GM21381 (cell line): ENCODE results near the gene TRDN.
"Not testable (repeated sequence)": the region's sequence is repeated elsewhere in the genome, so short reads cannot be mapped to it uniquely, and the experiment has no call there.

ENCODE experiments used
- ATAC-seq: cut with Tn5 transposase; IDR thresholded peaks from one replicate; pipeline ENCODE4 v1.9.1; 2021; ENCODE audit warnings: mild to moderate bottlenecking, moderate library complexity; ENCODE audit not compliant: unreplicated experiment

Gene TRDN

DNA sequence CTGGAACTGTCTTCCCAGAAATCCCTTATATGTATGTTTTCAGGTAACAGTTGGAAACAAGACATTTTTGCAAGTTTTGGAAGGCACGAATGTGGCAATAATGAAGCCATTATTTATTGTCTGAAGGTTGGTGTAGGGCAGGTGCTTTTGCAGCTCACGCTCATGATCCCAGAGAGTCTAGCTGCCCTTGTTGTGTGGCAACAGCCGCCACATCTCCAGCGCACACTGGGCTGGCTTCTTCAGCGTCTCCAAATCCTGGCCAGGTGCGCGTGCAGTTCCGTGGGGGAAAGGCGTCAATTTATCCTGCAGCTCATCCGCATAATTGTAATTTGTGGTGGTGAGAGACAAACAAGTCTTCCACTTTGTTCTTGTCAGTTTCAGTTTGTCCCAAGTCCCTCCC lies 71.2 kb downstream of the TRDN start:
- ATAC-seq: no peak

DNA sequence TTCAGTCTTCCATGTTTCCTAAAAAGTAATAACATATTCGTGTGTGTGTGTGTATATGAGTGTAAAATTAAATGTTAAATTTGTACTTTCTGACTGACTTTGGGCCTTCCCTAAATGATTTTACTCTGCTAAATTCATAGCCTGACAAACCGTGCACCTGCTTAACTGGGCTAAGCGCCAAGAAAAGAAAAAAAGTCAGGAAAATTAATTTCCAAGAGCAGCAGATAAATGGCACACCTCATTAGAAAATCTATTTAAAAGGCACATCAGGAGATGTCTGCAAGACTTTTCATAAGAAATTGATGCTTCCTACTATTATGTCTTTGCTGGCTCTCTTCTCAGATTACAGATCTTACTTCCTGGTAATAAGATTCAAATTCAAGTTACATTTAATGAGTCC lies 72.4 kb downstream of the TRDN start:
- no peak for ATAC-seq

DNA sequence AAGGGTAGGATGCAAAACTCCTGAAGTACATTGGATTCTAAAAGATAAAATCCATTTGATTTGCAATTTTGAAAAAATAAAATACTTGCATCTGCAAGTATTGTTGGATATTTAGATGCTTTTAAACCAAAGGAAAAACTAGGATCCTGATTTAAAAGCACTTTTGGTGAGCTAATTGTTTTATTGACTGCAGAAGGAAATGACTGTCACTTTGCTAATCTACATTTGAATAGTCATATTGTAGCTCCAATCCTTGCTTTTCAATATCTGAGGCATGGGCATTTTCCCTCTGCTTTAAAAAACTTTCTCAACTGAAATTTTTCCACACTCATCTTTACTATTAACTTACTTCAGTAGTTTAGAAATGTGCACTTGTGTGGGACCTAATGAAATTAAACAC lies 74.1 kb downstream of the TRDN start:
- ATAC-seq: no peak

DNA sequence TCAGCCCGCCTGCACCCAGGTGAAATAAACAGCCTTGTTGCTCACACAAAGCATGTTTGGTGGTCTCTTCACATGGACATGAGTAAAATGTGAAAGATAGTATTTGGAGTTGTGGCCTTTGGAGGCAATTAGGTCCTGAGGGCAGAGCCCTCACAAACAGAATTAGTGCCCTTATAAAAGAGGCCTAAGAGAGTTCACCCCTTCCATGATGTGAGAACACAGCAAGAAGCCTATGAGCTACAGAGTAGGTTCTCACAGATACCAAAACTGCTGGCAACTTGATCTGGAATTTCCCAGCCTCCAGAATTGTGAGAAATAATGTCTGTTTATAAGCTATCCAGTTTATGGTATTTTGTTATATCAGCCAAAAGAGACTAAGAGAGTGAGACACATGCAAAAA lies 74.5 kb downstream of the TRDN start:
- no peak for ATAC-seq

DNA sequence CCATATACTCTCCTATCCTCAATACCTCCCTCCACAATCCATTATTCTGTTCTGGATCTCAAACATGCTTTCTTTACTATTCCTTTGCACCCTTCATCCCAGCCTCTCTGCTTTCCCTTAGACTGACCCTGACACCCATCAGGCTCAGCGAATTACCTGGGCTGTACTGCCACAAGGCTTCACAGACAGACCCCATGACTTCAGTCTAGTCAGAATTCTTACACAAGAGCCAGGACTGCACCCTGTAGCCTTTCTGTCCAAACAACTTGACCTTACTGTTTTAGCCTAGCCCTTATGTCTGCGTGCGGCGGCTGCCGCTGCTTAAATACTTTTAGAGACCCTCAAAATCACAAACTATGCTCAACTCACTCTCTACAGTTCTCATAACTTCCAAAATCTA lies 76.9 kb downstream of the TRDN start:
- not testable (repeated sequence) for ATAC-seq

DNA sequence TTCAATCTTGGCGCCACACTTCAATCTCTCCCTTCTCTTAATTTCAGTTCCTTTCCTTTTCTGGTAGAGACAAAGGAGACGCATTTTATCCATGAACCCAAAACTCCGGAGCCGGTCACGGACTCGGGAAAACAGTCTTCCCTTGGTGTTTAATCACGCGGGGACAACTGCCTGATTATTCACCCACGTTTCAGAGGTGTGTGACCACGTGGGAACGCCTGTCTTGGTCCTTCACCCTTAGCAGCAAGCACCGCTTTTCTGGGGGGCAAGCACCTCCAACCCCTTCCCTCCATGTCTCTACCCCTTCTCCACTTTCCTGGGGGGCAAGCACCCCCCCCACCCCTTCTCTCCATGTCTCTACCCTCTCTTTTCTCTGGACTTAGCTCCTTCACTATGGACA lies 79.3 kb downstream of the TRDN start:
- not testable (repeated sequence) for ATAC-seq

DNA sequence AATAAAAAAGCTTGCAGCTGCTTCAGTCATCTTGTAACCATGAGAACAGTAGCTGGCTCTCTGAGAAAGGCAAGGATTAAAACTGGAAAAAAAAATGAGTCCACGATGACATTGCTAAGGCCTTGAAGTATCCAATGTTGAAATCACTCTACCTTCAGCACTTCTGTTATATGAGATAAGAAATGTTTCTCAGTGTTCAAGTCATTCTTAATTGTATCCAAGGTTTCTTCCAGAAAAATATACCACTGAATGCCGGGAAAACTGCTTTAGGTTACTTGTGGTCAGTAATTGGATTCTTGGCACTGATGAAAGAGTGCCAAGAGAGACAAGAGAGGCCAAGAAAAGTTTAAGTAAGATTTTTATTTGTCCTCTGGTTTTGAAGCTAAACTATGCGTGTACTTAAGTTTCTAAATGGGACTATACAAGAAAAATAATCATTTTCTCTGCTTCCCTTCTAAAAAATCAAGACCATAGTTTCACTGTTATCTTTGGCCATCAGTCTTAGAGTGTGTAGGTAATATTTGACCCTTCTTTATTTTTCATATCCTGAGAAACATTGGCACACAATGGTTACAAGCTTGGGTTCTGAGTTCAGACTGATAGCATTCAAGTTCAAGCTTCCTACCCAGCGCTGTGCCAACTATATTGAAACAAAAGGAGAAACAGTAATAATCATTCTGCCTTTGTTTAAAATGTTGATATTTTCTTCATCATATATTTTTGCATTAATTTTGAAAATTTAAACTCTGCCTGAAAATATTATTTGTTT lies 84.6 kb downstream of the TRDN start:
- no peak for ATAC-seq

DNA sequence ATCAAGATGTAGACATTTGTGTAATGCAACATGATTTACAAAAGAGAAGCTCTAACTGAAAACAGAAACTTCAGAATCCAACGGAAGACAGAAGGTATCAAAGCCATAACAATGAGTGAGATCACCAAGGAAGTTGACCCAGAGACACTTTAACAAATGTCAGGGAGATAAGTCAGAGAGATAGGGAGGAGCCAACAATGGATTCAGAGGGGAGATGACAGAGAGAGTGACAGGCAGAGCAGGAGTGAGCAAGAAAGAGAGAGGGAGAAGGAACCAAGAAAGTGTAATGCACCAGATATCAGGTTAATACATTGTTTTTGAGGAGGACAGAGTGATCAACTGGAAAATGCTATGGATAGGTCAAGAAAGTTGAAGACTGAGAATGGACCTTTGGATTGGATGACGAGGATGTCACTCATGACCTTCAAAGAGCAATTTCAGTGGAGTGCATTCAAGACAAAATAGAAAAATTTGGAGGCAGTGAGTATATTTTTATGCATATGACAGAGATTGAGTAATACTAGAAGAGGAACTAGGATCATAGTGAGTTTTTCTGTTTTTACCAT lies 86.6 kb downstream of the TRDN start:
- ATAC-seq: no peak

DNA sequence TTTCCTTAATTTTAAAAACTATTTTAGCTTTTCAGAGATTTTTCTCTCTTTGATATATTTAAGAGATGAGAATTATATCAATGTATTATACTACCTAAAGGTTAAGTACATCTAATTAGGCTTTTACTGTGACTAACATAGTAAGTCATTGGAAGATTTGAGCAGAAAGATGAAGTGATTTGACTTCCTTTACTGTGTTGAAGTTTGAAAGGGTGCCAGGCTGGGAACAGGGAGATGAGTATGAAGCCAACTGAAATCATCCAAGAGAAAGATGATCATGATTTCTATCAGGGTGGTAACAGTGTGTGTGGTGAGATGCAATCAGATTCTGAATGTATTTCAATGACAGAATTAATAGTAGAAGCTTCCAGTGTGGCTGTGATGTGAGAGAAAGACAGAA lies 87.3 kb downstream of the TRDN start:
- ATAC-seq: no peak

DNA sequence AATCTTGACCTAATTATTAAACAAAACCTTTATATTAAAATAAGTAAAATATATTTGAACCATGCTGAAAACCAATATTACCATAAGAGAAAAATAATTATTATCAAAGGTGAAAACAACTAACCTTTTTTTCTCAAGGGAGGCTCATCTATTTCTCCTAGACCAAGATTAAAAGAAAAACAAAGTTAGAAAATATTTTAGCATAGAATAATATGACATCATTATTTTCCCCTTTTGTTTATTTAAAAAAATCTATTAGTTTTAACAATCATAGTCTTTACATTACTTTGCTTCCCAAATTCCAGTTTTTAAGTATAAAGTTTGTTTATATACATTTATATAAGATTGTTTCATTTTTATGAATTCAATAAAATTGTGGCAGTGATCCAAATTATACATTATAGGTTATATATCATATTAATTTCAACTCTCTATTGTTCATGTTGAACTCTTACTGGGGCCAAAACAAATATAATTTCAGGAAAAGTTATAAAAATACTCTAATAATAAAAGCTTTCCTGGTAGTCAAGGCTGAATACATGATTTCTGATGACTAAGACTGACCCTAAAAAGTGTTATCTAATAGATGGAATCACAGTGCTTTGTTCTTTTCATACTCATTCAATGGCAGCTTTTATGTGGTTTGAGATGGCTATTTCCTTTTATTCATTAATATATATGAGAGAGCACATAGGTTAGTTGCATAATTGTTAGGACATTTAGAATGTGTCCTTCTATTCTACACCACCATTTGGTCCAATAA lies 89.4 kb downstream of the TRDN start:
- no peak for ATAC-seq

DNA sequence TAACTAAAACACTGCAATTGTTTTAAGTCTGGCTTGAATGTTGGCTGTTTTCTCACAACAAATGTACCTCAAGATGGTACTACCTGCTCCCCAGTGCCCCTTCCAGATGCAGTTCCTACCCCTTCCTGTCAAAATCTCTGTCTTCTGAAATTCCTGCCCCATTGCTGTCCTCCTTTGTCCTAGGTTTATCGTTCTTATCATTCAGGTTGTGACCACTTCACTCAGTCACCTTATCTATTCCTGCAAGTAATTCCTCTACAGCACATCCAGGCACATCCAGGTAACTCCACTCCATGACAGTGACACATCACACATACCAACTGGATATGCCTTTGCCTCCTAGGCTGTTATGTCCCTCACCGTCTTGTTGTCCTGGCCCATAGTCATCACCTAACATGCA lies 90.2 kb downstream of the TRDN start:
- no peak for ATAC-seq

DNA sequence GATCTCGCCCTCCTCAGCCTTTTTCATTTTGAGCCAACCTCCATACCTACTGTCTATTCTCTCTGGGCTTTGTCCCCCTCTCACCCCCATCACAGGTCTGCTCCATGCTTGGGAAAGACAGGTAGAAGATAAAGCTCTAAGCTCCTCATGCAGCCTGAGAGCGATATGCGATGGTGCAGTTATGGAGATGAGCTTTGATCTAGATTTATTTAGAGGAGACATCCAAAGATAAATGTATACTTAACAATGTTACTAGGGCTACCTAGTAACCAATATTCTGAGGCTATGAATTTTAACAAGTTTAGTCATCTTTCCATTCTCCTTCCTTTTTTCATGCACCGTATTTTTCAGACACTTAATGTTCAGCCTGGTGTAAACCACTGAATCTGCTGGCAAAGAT lies 95.3 kb downstream of the TRDN start:
- ATAC-seq: no peak

DNA sequence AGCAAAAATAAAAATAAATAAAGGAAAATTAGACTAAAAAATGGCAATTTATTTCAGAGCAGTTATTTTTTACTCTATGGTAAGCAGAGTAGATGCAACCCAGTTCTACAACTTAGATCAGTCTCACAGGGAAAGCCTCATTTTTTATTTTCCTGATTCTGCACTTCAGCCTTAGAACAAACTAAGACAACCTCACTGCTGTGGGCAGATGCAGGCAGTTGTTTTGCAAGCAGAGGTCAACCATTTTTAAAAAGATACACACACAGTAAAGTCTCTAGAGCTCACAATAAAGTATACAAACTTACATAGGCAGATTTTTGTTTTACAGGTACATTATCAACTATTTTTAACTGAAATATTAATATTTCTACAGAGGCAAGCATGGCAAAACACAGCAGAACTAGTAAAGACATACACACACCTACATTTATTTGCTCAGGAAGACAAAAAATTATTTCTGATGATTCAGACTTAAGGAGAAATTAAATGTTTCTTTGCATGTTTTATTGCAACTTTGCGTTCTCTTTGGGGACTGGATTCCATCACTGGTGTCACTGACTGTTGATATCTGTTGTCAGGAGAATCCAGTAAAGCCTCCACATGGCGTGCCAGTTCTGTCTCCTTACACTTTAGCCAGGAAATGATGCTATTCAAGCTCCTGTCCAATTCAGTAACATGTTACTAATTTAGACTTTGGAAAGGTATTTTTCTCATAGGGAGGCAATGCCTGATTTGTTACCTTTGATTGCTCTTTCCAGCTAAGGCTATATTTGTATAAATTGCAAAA lies 102.7 kb downstream of the TRDN start:
- ATAC-seq: no peak

DNA sequence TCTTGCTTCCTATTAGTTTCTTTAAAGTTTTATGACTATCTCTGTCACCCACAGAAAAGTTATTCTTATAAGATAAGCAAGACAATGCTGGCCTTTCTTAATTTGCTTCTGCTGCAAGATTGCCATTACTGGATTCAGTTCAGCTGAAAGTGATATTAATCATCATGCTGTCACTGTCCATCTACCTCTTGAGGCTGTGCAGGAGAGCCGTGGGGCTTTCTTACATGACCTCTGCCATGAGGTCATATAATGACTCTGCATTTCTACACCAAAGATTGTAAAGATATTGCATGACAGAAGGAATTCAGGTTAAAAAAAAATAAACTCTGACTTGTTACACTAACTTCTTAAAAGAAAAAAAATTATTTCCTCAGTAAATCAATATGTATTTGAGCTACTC lies 106.9 kb downstream of the TRDN start:
- no peak for ATAC-seq

DNA sequence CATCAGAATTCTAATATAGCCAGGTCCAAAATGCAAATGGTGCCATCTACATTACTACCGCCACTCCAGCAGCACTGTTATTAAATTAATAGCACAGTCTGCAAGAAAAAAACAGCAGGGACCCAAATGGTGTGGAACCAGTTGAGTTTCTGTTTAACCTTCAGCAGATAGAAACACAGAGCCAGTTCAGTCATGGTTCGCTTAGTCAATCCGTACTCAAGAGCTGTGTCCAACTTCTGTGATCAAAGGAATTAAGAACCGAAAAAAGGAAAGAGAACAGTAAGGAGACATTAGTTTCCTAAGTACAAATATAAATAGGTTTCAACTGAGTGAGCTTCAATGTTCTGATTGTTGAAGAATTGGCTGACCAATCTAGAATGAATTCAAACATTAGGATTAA lies 107.7 kb downstream of the TRDN start:
- no peak for ATAC-seq

DNA sequence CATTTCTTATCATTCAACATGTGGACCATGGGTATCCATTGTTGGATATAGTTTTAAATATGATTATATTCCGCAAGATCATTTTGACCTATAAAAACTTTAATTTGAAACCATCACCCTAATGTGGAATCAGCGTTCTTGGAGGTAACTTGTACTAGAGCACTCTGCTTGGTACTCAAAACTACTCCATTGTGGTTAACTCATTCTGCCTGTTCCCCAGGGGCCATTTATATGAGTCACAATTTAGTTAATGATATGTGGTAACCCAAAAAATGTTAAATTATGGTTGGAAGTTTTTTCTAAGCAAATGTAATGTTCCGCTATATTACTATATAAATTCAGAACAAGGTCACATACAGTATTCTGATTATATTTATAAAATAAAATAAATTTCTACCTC lies 109.3 kb downstream of the TRDN start:
- no peak for ATAC-seq

DNA sequence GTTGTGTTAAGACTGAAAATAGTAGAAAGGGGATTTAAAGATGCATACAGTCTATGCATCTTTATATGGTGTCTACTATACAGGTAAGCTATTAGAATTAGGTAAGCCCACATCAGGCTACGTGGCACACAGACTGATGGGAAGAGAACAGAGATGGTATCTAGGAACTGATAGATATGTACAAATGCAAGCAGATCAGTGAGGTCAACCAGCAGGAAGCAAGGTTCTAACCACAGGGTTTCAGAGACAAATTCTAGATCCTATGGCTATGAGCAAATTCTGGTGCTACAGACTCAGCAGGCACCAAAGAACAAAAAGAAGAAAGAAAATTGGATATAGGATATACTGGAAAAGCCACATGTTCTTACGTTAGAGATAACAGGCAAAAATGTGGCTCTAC lies 110.6 kb downstream of the TRDN start:
- ATAC-seq: no peak

DNA sequence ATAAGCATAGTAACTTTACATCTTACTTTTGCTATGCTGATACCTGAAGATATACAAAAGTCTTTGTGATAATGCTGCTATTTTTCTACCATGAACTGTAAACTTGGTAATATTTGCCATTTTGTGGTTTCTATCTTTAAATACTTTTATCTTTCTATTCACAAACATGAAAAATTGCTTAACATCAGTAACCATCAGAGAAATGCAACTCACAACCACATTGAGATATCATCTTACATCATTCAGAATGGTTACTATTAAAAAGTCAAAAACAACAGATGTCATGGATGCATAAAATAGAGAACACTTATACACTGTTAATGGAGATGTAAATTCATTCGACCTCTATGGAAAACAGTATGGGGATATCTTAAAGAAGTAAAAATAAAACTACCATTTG lies 112.0 kb downstream of the TRDN start:
- ATAC-seq: no peak

DNA sequence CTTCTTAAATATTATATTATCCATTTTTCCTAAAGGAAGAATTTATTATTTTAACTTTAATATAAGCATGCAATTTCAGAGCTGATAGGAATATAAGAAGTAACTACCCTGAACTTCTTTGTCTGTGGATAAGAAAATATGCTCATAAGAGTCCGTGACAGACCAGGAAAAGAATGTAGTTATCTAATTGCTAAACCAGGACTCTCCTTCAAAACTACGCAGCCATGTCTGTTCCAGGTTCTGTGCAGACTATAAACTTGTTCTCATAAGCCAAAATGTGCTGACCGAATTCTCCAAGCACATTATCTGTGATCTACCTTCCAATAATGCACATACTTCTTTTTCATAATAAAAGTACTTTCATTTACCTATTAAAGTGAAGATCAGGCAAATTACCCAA lies 116.5 kb downstream of the TRDN start:
- ATAC-seq: no peak

DNA sequence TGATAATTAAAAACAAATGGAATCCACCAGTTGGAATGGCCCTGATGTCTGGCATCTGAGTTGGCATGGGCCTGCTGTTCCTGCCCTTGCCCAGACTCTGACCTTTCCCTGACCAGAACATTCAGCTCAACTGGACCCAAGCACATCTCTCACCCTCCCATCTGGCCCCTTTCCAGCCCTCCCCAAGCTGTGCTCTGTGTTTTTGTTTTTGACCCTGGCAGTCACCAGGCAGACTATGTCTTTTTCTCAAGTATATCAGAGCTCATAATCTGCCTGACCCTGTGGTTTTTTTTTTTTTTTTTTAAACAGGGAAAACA lies 117.6 kb downstream of the TRDN start:
- ATAC-seq: no peak

DNA sequence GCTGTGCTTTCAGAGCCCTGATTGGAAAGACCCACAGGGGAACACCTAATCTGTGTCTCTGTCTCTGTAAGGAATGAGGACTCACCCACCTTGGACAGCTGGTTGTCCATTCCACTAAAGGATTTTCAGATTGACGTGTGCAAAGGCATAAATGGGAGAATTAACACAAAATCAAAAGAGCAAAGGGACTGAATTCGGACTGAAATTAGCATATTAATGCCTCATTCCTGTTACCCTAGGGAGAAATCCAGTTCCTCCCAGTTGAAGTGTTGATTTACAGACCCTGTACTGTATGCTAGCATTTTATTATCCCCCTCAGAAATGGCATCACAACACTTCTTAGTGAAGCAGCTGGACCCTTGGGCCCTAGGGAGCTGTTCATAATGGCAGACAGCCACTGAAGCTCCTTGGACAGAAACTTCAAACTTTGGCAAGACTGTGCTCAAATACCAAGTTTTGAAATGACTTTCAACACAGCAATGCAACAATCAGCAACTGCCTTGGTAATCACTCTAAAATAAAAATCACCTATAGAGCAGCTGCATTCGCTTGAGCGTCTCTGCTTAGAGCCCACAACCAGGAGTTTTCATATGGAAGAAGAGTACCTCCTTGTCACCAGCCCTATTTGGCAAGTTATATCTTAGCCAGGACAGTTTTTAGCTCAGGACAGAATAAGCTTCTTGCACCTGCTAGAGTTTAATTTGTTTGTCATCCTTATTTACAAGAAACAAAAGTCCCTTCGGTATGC lies 118.1 kb downstream of the TRDN start:
- ATAC-seq: no peak
